H9 (cell line): ENCODE results near the gene PRMT2. TPM values are rescaled to one million over a fixed set of nuclear protein-coding genes. Genes with fewer than 3 reads are reported as not detected.

Experiments used
- DNase-seq: peaks from one replicate; pipeline ENCODE4 v3.0.0-alpha.2; 2017
- H2AFZ ChIP-seq: one replicate; pipeline ENCODE4 v1.6.1; 2013; ENCODE audit warnings: mild to moderate bottlenecking, low read length, control low read depth, moderate library complexity
- H2AK5ac ChIP-seq: 2 replicates; pipeline ENCODE4 v1.6.1; 2013; ENCODE audit warnings: low read length, control low read depth, mixed read lengths; ENCODE audit not compliant: insufficient read length
- H2BK120ac ChIP-seq: one replicate; pipeline ENCODE4 v1.6.1; 2013; ENCODE audit warnings: low read depth, mild to moderate bottlenecking, low read length, control low read depth, inconsistent platforms; ENCODE audit not compliant: poor library complexity, severe bottlenecking
- H2BK12ac ChIP-seq: 2 replicates; pipeline ENCODE4 v1.6.1; 2013; ENCODE audit warnings: low read length, control low read depth, mixed read lengths, low read depth; ENCODE audit not compliant: insufficient read length
- H2BK15ac ChIP-seq: 2 replicates; pipeline ENCODE4 v1.6.1; 2013; ENCODE audit warnings: low read depth, low read length, control low read depth
- H2BK20ac ChIP-seq: one replicate; pipeline ENCODE4 v1.6.1; 2013; ENCODE audit warnings: low read depth, mild to moderate bottlenecking, low read length, control low read depth, inconsistent platforms; ENCODE audit not compliant: poor library complexity, severe bottlenecking
- H2BK5ac ChIP-seq: 2 replicates; pipeline ENCODE4 v1.6.1; 2013; ENCODE audit warnings: low read length, control low read depth, mixed read lengths; ENCODE audit not compliant: insufficient read length
- H3K14ac ChIP-seq: 2 replicates; pipeline ENCODE4 v1.6.1; 2013; ENCODE audit warnings: low read length, control low read depth; ENCODE audit not compliant: insufficient read depth
- H3K18ac ChIP-seq: 2 replicates; pipeline ENCODE4 v1.6.1; 2013; ENCODE audit warnings: low read depth, mild to moderate bottlenecking, mixed read lengths, low read length, control low read depth; ENCODE audit not compliant: insufficient read length
- H3K23ac ChIP-seq: 2 replicates; pipeline ENCODE4 v1.6.1; 2013; ENCODE audit warnings: low read length, control low read depth, mixed read lengths, low read depth; ENCODE audit not compliant: insufficient read length
- H3K23me2 ChIP-seq: 2 replicates; pipeline ENCODE4 v1.6.1; 2013; ENCODE audit warnings: low read depth, mild to moderate bottlenecking, mixed read lengths, low read length, control low read depth; ENCODE audit not compliant: insufficient read length, poor library complexity, severe bottlenecking
- H3K27ac ChIP-seq: 2 replicates; pipeline ENCODE4 v1.5.1; 2013; ENCODE audit warnings: low read length, control low read depth, mixed read lengths, low read depth; ENCODE audit not compliant: insufficient read length
- H3K27me3 ChIP-seq: 2 replicates; pipeline ENCODE4 v1.6.1; 2013; ENCODE audit warnings: low read length, control low read depth, inconsistent platforms; ENCODE audit not compliant: insufficient read depth
- H3K4ac ChIP-seq: 2 replicates; pipeline ENCODE4 v1.6.1; 2013; ENCODE audit warnings: low read depth, mild to moderate bottlenecking, control low read depth, inconsistent platforms, low read length, moderate library complexity
- H3K4me1 ChIP-seq: 2 replicates; pipeline ENCODE4 v1.6.1; 2013; ENCODE audit warnings: low read length, control low read depth, inconsistent platforms; ENCODE audit not compliant: insufficient read depth
- H3K4me2 ChIP-seq: 2 replicates; pipeline ENCODE4 v1.6.1; 2013; ENCODE audit warnings: low read length, control low read depth, mixed read lengths; ENCODE audit not compliant: insufficient read length, insufficient read depth
- H3K56ac ChIP-seq: 2 replicates; pipeline ENCODE4 v1.6.1; 2013; ENCODE audit warnings: low read depth, mild to moderate bottlenecking, mixed read lengths, low read length, control low read depth; ENCODE audit not compliant: insufficient read length
- H3K79me1 ChIP-seq: 2 replicates; pipeline ENCODE4 v1.6.1; 2013; ENCODE audit warnings: low read depth, mild to moderate bottlenecking, moderate library complexity, low read length, control low read depth, inconsistent platforms; ENCODE audit not compliant: insufficient read depth, poor library complexity, severe bottlenecking
- H3K79me2 ChIP-seq: 2 replicates; pipeline ENCODE4 v1.6.1; 2013; ENCODE audit warnings: low read length, control low read depth, inconsistent platforms; ENCODE audit not compliant: insufficient read depth
- H3K9ac ChIP-seq: 2 replicates; pipeline ENCODE4 v1.6.1; 2013; ENCODE audit warnings: low read length, control low read depth, mixed read lengths; ENCODE audit not compliant: insufficient read length; ENCODE audit errors: extremely low read depth
- H3K9me3 ChIP-seq: one replicate; pipeline ENCODE4 v1.6.1; 2013; ENCODE audit warnings: low read depth, low read length, inconsistent platforms; ENCODE audit not compliant: control insufficient read depth
- H3T11ph ChIP-seq: one replicate; pipeline ENCODE4 v1.6.1; 2013; ENCODE audit warnings: mild to moderate bottlenecking, low read length, control low read depth, inconsistent platforms
- H4K20me1 ChIP-seq: one replicate; pipeline ENCODE4 v1.6.1; 2013; ENCODE audit not compliant: control insufficient read depth, insufficient read length, insufficient read depth
- H4K5ac ChIP-seq: 2 replicates; pipeline ENCODE4 v1.6.1; 2013; ENCODE audit warnings: low read depth, mild to moderate bottlenecking, mixed read lengths, low read length, control low read depth; ENCODE audit not compliant: insufficient read length
- H4K8ac ChIP-seq: replicated peaks from 2 replicates; pipeline ENCODE4 v1.6.1; 2013; ENCODE audit warnings: low read length, control low read depth, mixed read lengths, low read depth; ENCODE audit not compliant: insufficient read length
- H4K91ac ChIP-seq: 2 replicates; pipeline ENCODE4 v1.6.1; 2013; ENCODE audit warnings: low read depth, mild to moderate bottlenecking, moderate library complexity, mixed read lengths, low read length, control low read depth; ENCODE audit not compliant: insufficient read length
- H3K27ac Mint-ChIP-seq, 3 experiments: 2 replicates in 2 of 3; 3 replicates in 1 of 3; pipeline ENCODE4 v1.8.0; 2020 to 2021; ENCODE audit warnings: mixed read lengths in 3 of 3, mild to moderate bottlenecking in 1 of 3, moderate library complexity in 1 of 3
- H3K27me3 Mint-ChIP-seq: 2 replicates; pipeline ENCODE4 v1.8.0; 2021; ENCODE audit warnings: low read depth, mild to moderate bottlenecking, moderate library complexity, mixed read lengths
- H3K36me3 Mint-ChIP-seq, 3 experiments: 2 replicates in 2 of 3; 3 replicates in 1 of 3; pipeline ENCODE4 v1.8.0; 2020 to 2021; ENCODE audit warnings: low read depth in 3 of 3, mixed read lengths in 3 of 3; ENCODE audit not compliant: insufficient read depth in 1 of 3
- H3K4me1 Mint-ChIP-seq, 2 experiments: 2 replicates each; pipeline ENCODE4 v1.8.0; 2020; ENCODE audit warnings: mixed read lengths in 2 of 2
- H3K4me3 Mint-ChIP-seq, 2 experiments: 2 replicates in 1 of 2; 3 replicates in 1 of 2; pipeline ENCODE4 v1.8.0; 2020 to 2021; ENCODE audit warnings: mild to moderate bottlenecking in 2 of 2, mixed read lengths in 2 of 2, moderate library complexity in 1 of 2
- H3K9me3 Mint-ChIP-seq, 2 experiments: 2 replicates in 1 of 2; 3 replicates in 1 of 2; pipeline ENCODE4 v1.8.0; 2020; ENCODE audit warnings: mild to moderate bottlenecking in 2 of 2, mixed read lengths in 2 of 2, moderate library complexity in 1 of 2
- CTCF ChIP-seq: fragments of 200-600 bp; sonication (generic); conservative IDR thresholded peaks from 3 replicates; pipeline ENCODE4 v1.8.0; 2021; ENCODE audit warnings: antibody characterized with exemption, mild to moderate bottlenecking
- total RNA-seq: library from RNA; stranded (reverse); gene quantifications from 2 replicates; pipeline ENCODE4 v1.2.1, GENCODE V29; 2021

The PRMT2 gene
- total RNA-seq, 1 experiment from 2014 or later, result 53.7 TPM

GRCh38 chr21:46655230-46655629 lies 19.8 kb downstream of the PRMT2 start:
- Histone ChIP-seq H2BK120ac (no peak overlapping the region), H3K56ac (no peak overlapping the region), H3K4me2 (no peak overlapping the region), H2BK15ac (no peak overlapping the region), H4K5ac (no peak overlapping the region), H2BK12ac (no peak overlapping the region), H4K20me1 (no peaks in the 10 kb centered on the region), H3K23ac (no peak overlapping the region), H3K79me1 (no peaks in the 10 kb centered on the region), H3K9ac (no peak overlapping the region), H3K4ac (no peak overlapping the region), H3K27ac (no peak overlapping the region), H2AK5ac (no peak overlapping the region), H3K14ac (no peak overlapping the region), H2AFZ (no peak overlapping the region), H3K9me3 (no peaks in the 10 kb centered on the region), H3K23me2 (no peaks in the 10 kb centered on the region), H3K27me3 (no peaks in the 10 kb centered on the region), H3K79me2 (no peaks in the 10 kb centered on the region), H4K8ac (no peak overlapping the region), H2BK20ac (no peak overlapping the region), H3K4me1 (no peaks in the 10 kb centered on the region), H3K18ac (no peak overlapping the region), H2BK5ac (no peak overlapping the region), H4K91ac (no peak overlapping the region), H3T11ph (no peak overlapping the region)
- peaks cover 7 to 16% of the 10 kb centered on the region in 2 experiments for H3K9me3 Mint-ChIP-seq
- no peaks in the 10 kb centered on the region for H3K27me3 Mint-ChIP-seq
- H3K4me3 Mint-ChIP-seq, result no peak overlapping the region
- no peaks in the 10 kb centered on the region; a peak in 1 of 4 replicates for H3K4me1 Mint-ChIP-seq
- H3K27ac Mint-ChIP-seq, result no peak overlapping the region
- DNase-seq, result no peak
- no peak for TF ChIP-seq CTCF
- peaks cover 45 to 60% (median 59%) of the 10 kb centered on the region in 3 experiments for H3K36me3 Mint-ChIP-seq
